ENCODE data around the gene EML4. TPM values are rescaled to one million over a fixed set of nuclear protein-coding genes. Genes with fewer than 3 reads are reported as not detected.

EML4 gene
- total RNA-seq, 3 donors from 2014 or later = 47.9 to 88.3 (median 66.3) TPM

DNA sequence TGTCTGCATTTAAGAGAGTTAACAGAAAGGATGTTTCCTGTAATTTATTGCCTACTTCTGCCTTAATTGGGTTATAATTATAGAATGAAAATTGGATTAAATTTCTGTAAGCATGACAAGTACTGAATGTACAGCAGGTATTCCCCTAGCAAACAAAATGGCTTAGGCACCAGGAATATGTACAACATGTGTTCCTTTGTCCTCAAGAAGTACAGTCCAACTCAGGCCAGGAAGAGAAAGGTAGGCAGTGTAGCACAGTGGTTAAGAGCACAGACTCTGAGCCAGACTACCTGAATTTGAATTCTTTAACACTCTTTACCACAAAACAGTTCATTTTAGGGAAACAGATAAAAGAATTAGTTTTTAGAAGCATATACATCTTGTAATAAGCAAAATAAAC, 148.8 kb downstream of the EML4 start:
- Histone ChIP-seq H3K4me1 (ENCODE audit: low read depth) (no peaks in the 10 kb centered on the region), H3K4me3 (no peak overlapping the region), H3K36me3 (ENCODE audit: low read depth) (no peaks in the 10 kb centered on the region), H3K9me3 (no peaks in the 10 kb centered on the region)
- DNase-seq = no peak
- intact Hi-C loops (cut with DNase I, micrococcal nuclease) = no loop called here
- no peak for ATAC-seq
- TF ChIP-seq, protein P1, sequence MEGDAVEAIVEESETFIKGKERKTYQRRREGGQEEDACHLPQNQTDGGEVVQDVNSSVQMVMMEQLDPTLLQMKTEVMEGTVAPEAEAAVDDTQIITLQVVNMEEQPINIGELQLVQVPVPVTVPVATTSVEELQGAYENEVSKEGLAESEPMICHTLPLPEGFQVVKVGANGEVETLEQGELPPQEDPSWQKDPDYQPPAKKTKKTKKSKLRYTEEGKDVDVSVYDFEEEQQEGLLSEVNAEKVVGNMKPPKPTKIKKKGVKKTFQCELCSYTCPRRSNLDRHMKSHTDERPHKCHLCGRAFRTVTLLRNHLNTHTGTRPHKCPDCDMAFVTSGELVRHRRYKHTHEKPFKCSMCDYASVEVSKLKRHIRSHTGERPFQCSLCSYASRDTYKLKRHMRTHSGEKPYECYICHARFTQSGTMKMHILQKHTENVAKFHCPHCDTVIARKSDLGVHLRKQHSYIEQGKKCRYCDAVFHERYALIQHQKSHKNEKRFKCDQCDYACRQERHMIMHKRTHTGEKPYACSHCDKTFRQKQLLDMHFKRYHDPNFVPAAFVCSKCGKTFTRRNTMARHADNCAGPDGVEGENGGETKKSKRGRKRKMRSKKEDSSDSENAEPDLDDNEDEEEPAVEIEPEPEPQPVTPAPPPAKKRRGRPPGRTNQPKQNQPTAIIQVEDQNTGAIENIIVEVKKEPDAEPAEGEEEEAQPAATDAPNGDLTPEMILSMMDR (IDR thresholded peaks at IDR 0.05) = no peak

DNA sequence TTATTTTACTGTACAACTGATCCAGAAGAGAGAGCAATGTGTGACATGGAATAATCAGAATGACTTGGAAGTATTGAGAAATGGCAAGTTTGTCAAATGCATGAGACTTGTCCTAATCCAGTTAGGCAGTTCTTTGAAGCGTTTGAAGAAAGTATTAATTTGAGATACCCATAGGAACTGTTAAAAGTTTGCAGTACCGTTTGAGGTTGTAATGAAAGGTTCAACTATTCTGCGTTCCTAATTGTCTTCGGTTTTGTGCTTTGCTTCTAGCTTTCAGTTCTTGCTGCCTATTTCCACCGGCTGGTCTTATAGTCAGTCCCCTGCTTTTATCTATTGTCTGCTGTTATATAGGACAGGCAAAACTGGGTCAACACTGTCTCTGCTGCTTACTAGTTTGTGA, 150.1 kb downstream of the EML4 start:
- DNase-seq (no peak), ATAC-seq (no peak)
- H3K4me3 ChIP-seq = no peak overlapping the region
- TF ChIP-seq, protein P1 (IDR thresholded peaks at IDR 0.05) = no peak
- no peaks in the 10 kb centered on the region for H3K36me3 ChIP-seq (ENCODE audit: low read depth)
- H3K4me1 ChIP-seq (ENCODE audit: low read depth) = no peaks in the 10 kb centered on the region
- no peaks in the 10 kb centered on the region for H3K9me3 ChIP-seq
- intact Hi-C loops (cut with DNase I, micrococcal nuclease) = no loop called here

DNA sequence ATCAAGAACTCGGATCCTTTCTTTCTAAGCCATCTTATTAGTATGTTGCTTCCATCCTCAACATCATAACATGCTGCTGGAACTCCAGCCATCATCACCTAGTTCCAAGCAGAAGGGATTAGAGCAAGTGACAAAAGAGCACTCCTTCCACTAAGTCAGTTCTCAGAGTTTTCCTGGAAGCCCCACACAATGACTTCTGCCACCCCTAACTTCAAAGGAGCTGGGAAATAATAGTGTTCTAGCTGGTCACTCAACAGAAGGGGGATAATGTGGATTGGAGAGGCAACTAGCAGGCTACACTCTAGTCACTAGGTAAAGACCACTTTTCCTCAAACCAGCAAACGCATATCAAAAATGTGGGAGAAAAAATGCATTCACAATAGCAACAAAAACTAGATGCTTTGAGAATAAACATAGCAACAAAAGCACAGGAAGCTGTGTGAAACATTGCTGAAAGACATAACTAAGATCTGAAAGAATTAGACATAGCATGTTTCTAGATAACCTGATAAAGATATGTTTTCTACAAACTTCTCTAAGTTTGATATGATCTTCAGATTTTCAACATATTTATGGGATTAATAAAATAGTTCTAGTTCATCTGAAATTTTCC, 152.4 kb downstream of the EML4 start:
- intact Hi-C loops (cut with DNase I, micrococcal nuclease) = loop anchor here in 1 of 2 donors (10.0 kb wide), 1 partner anchor 227 kb away; no protein-coding TSS in a partner anchor
- ATAC-seq (no peak), DNase-seq (no peak)
- H3K36me3 ChIP-seq (ENCODE audit: low read depth) = no peaks in the 10 kb centered on the region
- no peaks in the 10 kb centered on the region for H3K4me1 ChIP-seq (ENCODE audit: low read depth)
- no peaks in the 10 kb centered on the region for H3K9me3 ChIP-seq
- TF ChIP-seq, protein P1 (IDR thresholded peaks at IDR 0.05) = no peak
- H3K4me3 ChIP-seq = no peak overlapping the region

DNA sequence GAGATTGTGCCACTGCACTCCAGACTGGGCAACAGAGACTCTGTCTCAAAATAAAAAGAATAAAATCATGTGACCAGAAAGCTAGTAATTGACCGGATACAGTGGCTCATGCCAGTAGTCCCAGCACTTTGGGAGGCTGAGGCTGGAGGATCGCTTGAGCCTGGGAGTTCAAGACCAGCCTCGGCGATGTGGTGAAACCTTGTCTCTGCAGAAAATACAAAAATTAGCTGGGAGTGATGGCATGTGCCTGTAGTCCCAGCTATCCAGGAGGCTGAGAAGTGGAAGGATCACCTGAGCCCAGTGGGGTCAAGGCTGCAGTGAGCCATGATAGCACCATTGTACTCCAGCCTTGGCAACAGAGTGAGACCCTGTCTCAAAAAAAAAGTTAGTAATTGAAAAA, 155.1 kb downstream of the EML4 start:
- DNase-seq = no peak
- TF ChIP-seq, protein P1 (IDR thresholded peaks at IDR 0.05) = no peak
- no peak for ATAC-seq
- Histone ChIP-seq H3K36me3 (ENCODE audit: low read depth) (no peaks in the 10 kb centered on the region), H3K9me3 (no peaks in the 10 kb centered on the region), H3K4me3 (no peak overlapping the region), H3K4me1 (ENCODE audit: low read depth) (no peaks in the 10 kb centered on the region)
- intact Hi-C loops (cut with DNase I, micrococcal nuclease) = loop anchor here in 1 of 2 donors (10.0 kb wide), 1 partner anchor 229 kb away; no protein-coding TSS in a partner anchor

DNA sequence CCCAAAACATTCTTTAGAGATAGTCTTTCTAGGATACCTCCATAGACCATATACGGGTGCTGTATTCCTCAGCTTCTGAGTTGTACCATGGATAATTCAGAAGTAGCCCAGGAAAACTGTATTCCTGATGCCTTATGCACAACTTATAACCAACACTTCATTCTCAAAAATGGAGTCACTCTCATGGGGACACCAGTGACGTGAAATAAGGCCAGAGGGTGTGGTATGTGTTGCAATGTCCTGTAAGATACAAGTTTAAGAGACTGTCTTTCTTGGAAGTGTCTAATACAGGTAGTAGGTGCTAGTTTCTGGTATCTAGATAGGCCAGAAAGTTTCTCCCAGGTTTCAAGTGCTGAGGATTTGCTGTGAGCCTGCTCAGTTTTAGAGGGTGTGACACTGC, 155.8 kb downstream of the EML4 start:
- Histone ChIP-seq H3K9me3 (no peaks in the 10 kb centered on the region), H3K36me3 (ENCODE audit: low read depth) (no peaks in the 10 kb centered on the region), H3K4me1 (ENCODE audit: low read depth) (no peaks in the 10 kb centered on the region), H3K4me3 (no peak overlapping the region)
- ATAC-seq (no peak), DNase-seq (no peak)
- intact Hi-C loops (cut with DNase I, micrococcal nuclease) = loop anchor here in 1 of 2 donors (10.0 kb wide), 1 partner anchor 230 kb away; no protein-coding TSS in a partner anchor
- TF ChIP-seq, protein P1 (IDR thresholded peaks at IDR 0.05) = no peak
